ENCODE data around the gene TUG1.

TUG1 gene

DNA sequence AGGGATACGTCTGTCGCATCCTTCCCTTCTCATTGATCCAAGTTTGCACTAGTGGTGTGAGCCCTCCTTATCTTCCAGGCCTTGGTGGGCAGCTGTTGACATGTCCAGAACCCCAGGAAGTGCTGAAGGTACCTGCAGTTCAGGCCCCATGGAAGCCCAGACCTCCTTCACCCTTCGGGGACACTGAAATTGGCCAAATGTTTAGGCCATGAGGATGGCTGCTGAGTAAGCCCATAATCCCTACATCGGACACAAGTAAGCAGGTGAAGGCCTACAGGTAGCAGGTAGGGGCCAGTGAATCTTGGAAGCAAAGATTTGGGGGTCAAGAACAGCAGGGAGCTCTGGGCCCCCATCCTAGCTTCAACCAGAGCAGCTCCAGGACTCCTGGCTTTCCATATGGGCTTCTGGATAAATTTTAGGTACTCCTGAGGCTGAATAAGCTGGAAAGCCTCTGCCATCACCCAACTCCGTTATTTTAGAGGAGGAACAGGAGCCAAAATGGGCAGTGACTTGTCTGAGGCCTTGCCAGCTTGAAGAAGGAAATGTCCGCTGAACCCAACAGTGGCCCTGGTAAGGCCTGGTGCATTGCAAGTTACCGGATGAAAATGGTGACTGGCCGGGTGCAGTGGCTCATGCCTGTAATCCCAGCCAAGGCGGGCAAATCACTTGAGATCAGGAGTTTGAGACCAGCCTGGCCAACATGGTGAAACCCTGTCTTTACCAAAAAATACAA is 45.7 kb upstream of the TUG1 start:
- no peak overlapping the region for H3K4me3 ChIP-seq (ENCODE audit: low read depth, low read length)

GRCh38 chr22:30925667-30926066 is 43.4 kb upstream of the TUG1 start:
- H3K4me3 ChIP-seq (ENCODE audit: low read depth, low read length) = no peak overlapping the region
- ChIA-PET CTCF (interaction anchor here (14.1 kb wide), 1 partner anchor 163 kb away, joined by 568 read pairs; no protein-coding TSS in a partner anchor), POLR2A (interaction anchor here (1.0 kb wide), 1 partner anchor 291 kb away, joined by 3 read pairs; no protein-coding TSS in a partner anchor)
- no peak for DNase-seq (ENCODE audit: low read depth, low spot score)
- TF ChIP-seq, protein P1, sequence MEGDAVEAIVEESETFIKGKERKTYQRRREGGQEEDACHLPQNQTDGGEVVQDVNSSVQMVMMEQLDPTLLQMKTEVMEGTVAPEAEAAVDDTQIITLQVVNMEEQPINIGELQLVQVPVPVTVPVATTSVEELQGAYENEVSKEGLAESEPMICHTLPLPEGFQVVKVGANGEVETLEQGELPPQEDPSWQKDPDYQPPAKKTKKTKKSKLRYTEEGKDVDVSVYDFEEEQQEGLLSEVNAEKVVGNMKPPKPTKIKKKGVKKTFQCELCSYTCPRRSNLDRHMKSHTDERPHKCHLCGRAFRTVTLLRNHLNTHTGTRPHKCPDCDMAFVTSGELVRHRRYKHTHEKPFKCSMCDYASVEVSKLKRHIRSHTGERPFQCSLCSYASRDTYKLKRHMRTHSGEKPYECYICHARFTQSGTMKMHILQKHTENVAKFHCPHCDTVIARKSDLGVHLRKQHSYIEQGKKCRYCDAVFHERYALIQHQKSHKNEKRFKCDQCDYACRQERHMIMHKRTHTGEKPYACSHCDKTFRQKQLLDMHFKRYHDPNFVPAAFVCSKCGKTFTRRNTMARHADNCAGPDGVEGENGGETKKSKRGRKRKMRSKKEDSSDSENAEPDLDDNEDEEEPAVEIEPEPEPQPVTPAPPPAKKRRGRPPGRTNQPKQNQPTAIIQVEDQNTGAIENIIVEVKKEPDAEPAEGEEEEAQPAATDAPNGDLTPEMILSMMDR (IDR thresholded peaks at IDR 0.05; ENCODE audit: insufficient read depth, low read length, missing control alignments) = no peak

More for the DNA sequence above, 45.7 kb upstream of the TUG1 start:
- TF ChIP-seq, protein P1 (IDR thresholded peaks at IDR 0.05; ENCODE audit: insufficient read depth, low read length, missing control alignments) = no peak
- no peak for DNase-seq (ENCODE audit: low read depth, low spot score)
- POLR2A ChIA-PET = interaction anchor here (0.7 kb wide), 1 partner anchor 14 kb away, joined by 3 read pairs; no protein-coding TSS in a partner anchor
- CTCF ChIA-PET = interaction anchor here (0.8 to 14.1 kb wide), 5 partner anchors 8 to 288 kb away, joined by 3 to 568 read pairs (median 46); no protein-coding TSS in a partner anchor

GRCh38 chr22:30926706-30927105 is 42.4 kb upstream of the TUG1 start:
- POLR2A ChIA-PET = no interaction called here
- TF ChIP-seq, protein P1 (IDR thresholded peaks at IDR 0.05; ENCODE audit: insufficient read depth, low read length, missing control alignments) = no peak
- DNase-seq (ENCODE audit: low read depth, low spot score) = no peak
- H3K4me3 ChIP-seq (ENCODE audit: low read depth, low read length) = no peak overlapping the region
- CTCF ChIA-PET = interaction anchor here (0.7 to 14.1 kb wide), 3 partner anchors 164 to 292 kb away, joined by 3 to 568 read pairs (median 3); partner anchors contain the start of gene SELENOM

- no peak for DNase-seq (ENCODE audit: low read depth, low spot score)
- ChIA-PET CTCF (interaction anchor here (0.7 kb wide), 1 partner anchor 8 kb away, joined by 4 read pairs; no protein-coding TSS in a partner anchor), POLR2A (no interaction called here)
- TF ChIP-seq, protein P1 (IDR thresholded peaks at IDR 0.05; ENCODE audit: insufficient read depth, low read length, missing control alignments) = no peak
- H3K4me3 ChIP-seq (ENCODE audit: low read depth, low read length) = no peak overlapping the region
These were observed 41.3 kb upstream of the TUG1 start for GRCh38 chr22:30927806-30928205.

DNA sequence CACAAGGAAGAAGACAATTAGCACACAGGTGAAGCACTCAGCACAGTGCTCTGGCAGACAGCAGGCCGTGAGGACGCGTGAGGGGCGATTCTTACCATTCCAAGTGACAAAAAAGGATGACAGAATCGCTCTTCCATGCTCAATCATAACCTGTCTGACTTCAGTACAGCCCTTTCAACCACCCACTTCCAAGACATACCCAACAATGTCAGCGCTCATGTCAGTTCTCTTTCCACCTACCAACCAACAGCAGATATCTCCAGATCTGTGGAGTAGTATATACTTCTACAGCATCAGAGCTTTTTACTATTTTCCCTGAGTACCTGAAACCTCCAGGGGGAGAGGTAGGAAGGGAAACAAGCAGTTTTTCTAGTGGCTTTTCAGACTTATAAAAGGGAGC is 40.7 kb upstream of the TUG1 start:
- POLR2A ChIA-PET = no interaction called here
- CTCF ChIA-PET = interaction anchor here (0.7 to 1.1 kb wide), 2 partner anchors 9 to 174 kb away, joined by 3 to 4 read pairs; no protein-coding TSS in a partner anchor

DNA sequence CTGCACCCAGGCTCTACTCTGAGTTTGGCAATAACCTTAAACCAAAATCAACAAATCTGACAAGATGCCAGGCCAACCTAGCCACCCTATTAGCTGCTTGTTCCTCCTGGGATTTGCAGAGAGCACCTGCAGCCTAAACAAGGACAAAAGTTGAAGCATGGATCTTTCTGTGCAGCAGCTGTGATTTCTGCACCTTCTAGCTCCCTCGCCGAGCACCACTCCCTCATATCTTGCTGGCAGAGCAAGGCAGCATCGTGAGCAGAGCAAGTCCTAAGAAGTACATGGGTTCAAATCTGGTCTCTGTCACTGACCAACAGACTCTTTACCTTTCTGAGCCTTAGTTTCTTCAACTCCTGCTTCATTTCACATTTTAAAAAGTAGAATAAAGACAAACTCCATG is 38.8 kb upstream of the TUG1 start:
- no peak for DNase-seq (ENCODE audit: low read depth, low spot score)
- no peak overlapping the region for H3K4me3 ChIP-seq (ENCODE audit: low read depth, low read length)
- ChIA-PET CTCF (interaction anchor here (0.9 to 4.4 kb wide), 5 partner anchors 9 to 296 kb away, joined by 3 to 46 read pairs (median 5); no protein-coding TSS in a partner anchor), POLR2A (no interaction called here)
- TF ChIP-seq, protein P1 (IDR thresholded peaks at IDR 0.05; ENCODE audit: insufficient read depth, low read length, missing control alignments) = no peak

More for the DNA sequence above, 40.7 kb upstream of the TUG1 start:
- no peak overlapping the region for H3K4me3 ChIP-seq (ENCODE audit: low read depth, low read length)
- DNase-seq (ENCODE audit: low read depth, low spot score) = no peak
- TF ChIP-seq, protein P1 (IDR thresholded peaks at IDR 0.05; ENCODE audit: insufficient read depth, low read length, missing control alignments) = no peak
